IMR-90 (cell line): ENCODE measurements around the gene BLMH. TPM values are rescaled to one million over a fixed set of nuclear protein-coding genes. Genes with fewer than 3 reads are reported as not detected.

Experiments
- ATAC-seq: fragments of 200-7000 bp; cut with Tn5 transposase; 2 replicates; pipeline ENCODE4 v1.9.1; 2020; ENCODE audit warnings: low read depth, mild to moderate bottlenecking, moderate library complexity
- BruUV-seq: library from RNA; stranded (reverse); fragments of 400-500 nt; replicated peaks from 2 replicates; lab custom pipeline; 2021; lab: Mats Ljungman, UMichigan
- CTCF ChIA-PET: fragments of 300-600 bp; formaldehyde crosslinking; extraction: SDS; loops from one replicate; lab custom pipeline; 2021; ENCODE audit warnings: antibody characterized with exemption; lab: Yijun Ruan, JAX
- POLR2A ChIA-PET: fragments of 300-600 bp; sonication (Branson Sonifier 250); formaldehyde crosslinking; loops from one replicate; lab custom pipeline; 2022; ENCODE audit warnings: antibody characterized with exemption; ENCODE audit not compliant: unreplicated experiment; lab: Charles Lee
- DNase-seq: peaks from one replicate; pipeline ENCODE4 v3.0.0; 2013
- H2AFZ ChIP-seq: replicated peaks from 2 replicates; pipeline ENCODE3; 2013; ENCODE audit warnings: low read length, mild to moderate bottlenecking; ENCODE audit not compliant: poor library complexity
- H2AK5ac ChIP-seq: 2 replicates; pipeline ENCODE4 v1.6.1; 2013; ENCODE audit warnings: low read depth, low read length, inconsistent platforms
- H2AK9ac ChIP-seq: replicated peaks from 2 replicates; pipeline ENCODE3; 2013; ENCODE audit warnings: mild to moderate bottlenecking, low read depth, low read length, moderate library complexity; ENCODE audit not compliant: poor library complexity
- H2BK120ac ChIP-seq: 2 replicates; pipeline ENCODE4 v1.6.1; 2013; ENCODE audit warnings: low read depth, low read length, inconsistent platforms
- H2BK15ac ChIP-seq: 3 replicates; pipeline ENCODE4 v1.6.1; 2013; ENCODE audit warnings: low read depth, low read length, inconsistent platforms
- H2BK20ac ChIP-seq: 2 replicates; pipeline ENCODE4 v1.6.1; 2013; ENCODE audit warnings: low read depth, mild to moderate bottlenecking, inconsistent platforms, low read length, moderate library complexity
- H2BK5ac ChIP-seq: 2 replicates; pipeline ENCODE4 v1.6.1; 2013; ENCODE audit warnings: mild to moderate bottlenecking, low read depth, low read length, inconsistent platforms; ENCODE audit not compliant: poor library complexity, severe bottlenecking
- H3K14ac ChIP-seq: replicated peaks from 2 replicates; pipeline ENCODE4 v1.6.1; 2013; ENCODE audit warnings: low read depth, low read length, inconsistent platforms
- H3K18ac ChIP-seq: 2 replicates; pipeline ENCODE4 v1.6.1; 2013; ENCODE audit warnings: low read depth, low read length, control low read depth
- H3K23ac ChIP-seq: 2 replicates; pipeline ENCODE4 v1.6.1; 2013; ENCODE audit warnings: low read depth, low read length, inconsistent platforms
- H3K27ac ChIP-seq: 2 replicates; pipeline ENCODE4 v1.5.1; 2013; ENCODE audit warnings: mild to moderate bottlenecking, control low read depth, low read length; ENCODE audit not compliant: insufficient read depth
- H3K27me3 ChIP-seq: 2 replicates; pipeline ENCODE4 v1.6.1; 2013; ENCODE audit warnings: low read length; ENCODE audit not compliant: control insufficient read depth, insufficient read depth
- H3K36me3 ChIP-seq: 2 replicates; pipeline ENCODE4 v1.6.1; 2013; ENCODE audit warnings: low read length, mixed read lengths; ENCODE audit not compliant: control insufficient read depth, insufficient read depth
- H3K4ac ChIP-seq: 2 replicates; pipeline ENCODE4 v1.6.1; 2013; ENCODE audit warnings: low read depth, low read length, inconsistent platforms
- H3K4me1 ChIP-seq: 2 replicates; pipeline ENCODE4 v1.6.1; 2013; ENCODE audit warnings: low read length, mixed read lengths; ENCODE audit not compliant: control insufficient read depth, insufficient read depth
- H3K4me2 ChIP-seq: 2 replicates; pipeline ENCODE4 v1.6.1; 2013; ENCODE audit warnings: low read depth, mild to moderate bottlenecking, control low read depth, low read length, moderate library complexity
- H3K4me3 ChIP-seq: 2 replicates; pipeline ENCODE4 v1.5.1; 2013; ENCODE audit warnings: low read depth, mild to moderate bottlenecking, control low read depth, low read length, moderate library complexity; ENCODE audit not compliant: insufficient read depth
- H3K56ac ChIP-seq: 2 replicates; pipeline ENCODE4 v1.6.1; 2013; ENCODE audit warnings: low read length, inconsistent platforms; ENCODE audit not compliant: insufficient read depth; ENCODE audit errors: extremely low read depth
- H3K79me1 ChIP-seq, 2 experiments: 2 replicates each; pipeline ENCODE4 v1.6.1; 2013; ENCODE audit warnings: low read length in 2 of 2, inconsistent platforms in 1 of 2, low read depth in 1 of 2
- H3K9ac ChIP-seq: 2 replicates; pipeline ENCODE4 v1.6.1; 2013; ENCODE audit warnings: low read depth, low read length, control low read depth
- H3K9me1 ChIP-seq: 2 replicates; pipeline ENCODE4 v1.6.1; 2013; ENCODE audit warnings: low read length, inconsistent platforms; ENCODE audit not compliant: insufficient read depth
- H3K9me3 ChIP-seq: 2 replicates; pipeline ENCODE4 v1.6.1; 2013; ENCODE audit warnings: low read length; ENCODE audit not compliant: control insufficient read depth, insufficient read depth
- H4K20me1 ChIP-seq: 2 replicates; pipeline ENCODE4 v1.6.1; 2013; ENCODE audit warnings: low read length, inconsistent platforms; ENCODE audit not compliant: insufficient read depth
- H4K5ac ChIP-seq: 2 replicates; pipeline ENCODE4 v1.6.1; 2013; ENCODE audit warnings: mild to moderate bottlenecking, low read depth, low read length, control low read depth
- H4K8ac ChIP-seq, 2 experiments: 2 replicates each; pipeline ENCODE4 v1.6.1; 2013; ENCODE audit warnings: low read depth in 2 of 2, low read length in 2 of 2, control low read depth in 1 of 2, inconsistent platforms in 1 of 2
- H4K91ac ChIP-seq: 2 replicates; pipeline ENCODE4 v1.6.1; 2013; ENCODE audit warnings: low read depth, low read length, inconsistent platforms; ENCODE audit not compliant: insufficient read depth
- NFE2L2 ChIP-seq: fragments of 150-350 bp; IDR thresholded peaks from 2 replicates; pipeline ENCODE4 v1.6.1; 2016; ENCODE audit warnings: low read depth, mild to moderate bottlenecking, low read length
- WGBS, 2 experiments: methylation state at CpG; one replicate each; pipeline versions ENCODE4 v1.1.5 to v1.1.7; 2013; ENCODE audit warnings: missing lambda C conversion rate in 2 of 2; ENCODE audit not compliant: insufficient read length in 1 of 2; ENCODE audit errors: extremely low coverage in 2 of 2; 5-methylcytosine and 5-hydroxymethylcytosine counted together
- dilution Hi-C: fragments of 300-500 bp; cut with HindIII; formaldehyde crosslinking; loops from one replicate; pipeline ENCODE4 v1.14.3; 2018; ENCODE audit warnings: low sequenced_read_pairs; ENCODE audit not compliant: unreplicated experiment
- in situ Hi-C: fragments of 300-500 bp; cut with MboI; formaldehyde crosslinking; loops from 3 replicates; pipeline ENCODE4 v1.14.3; 2019; ENCODE audit warnings: low sequenced_read_pairs, inconsistent platforms, mixed read lengths
- intact Hi-C: fragments of 100-400 bp; cut with micrococcal nuclease; formaldehyde crosslinking; loops from 2 replicates; pipeline ENCODE4 v1.10.0; 2022
- polyA plus RNA-seq, 3 experiments: library from polyadenylated mRNA; depleted of rRNA; stranded (reverse); fragments of >200 nt; gene quantifications; 2 replicates each; pipeline ENCODE4 v1.2.3, GENCODE V29; 2012; ENCODE audit warnings: low replicate concordance in 1 of 3
- total RNA-seq: library from RNA; depleted of rRNA; stranded (reverse); fragments of >200 nt; gene quantifications from 2 replicates; pipeline ENCODE4 v1.2.3, GENCODE V29; 2012

The BLMH gene
- total and polyA plus RNA-seq, 2 of the 4 experiments (the other 2 are of a cell fraction) = 17.3 to 20.8 TPM

DNA sequence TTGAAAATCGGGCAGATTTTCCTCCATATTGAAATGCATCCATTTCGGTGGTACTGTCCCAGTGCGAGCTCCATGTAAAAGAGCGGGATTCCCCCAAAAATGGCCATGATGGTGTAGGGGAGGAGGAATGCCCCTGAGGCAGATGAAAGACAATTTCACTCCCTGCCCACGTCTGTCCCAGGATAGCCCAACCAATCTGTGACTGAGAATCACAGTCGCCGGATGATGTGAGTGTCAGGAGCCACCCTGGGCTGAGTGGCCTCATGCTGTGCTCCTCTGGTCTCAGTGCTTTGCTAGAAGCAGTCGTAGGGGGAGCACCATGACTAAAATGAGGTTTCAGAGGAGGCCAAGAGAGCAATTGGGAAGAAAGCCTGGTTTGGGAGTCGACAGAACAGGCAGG is 72.9 kb downstream of the BLMH start:
- Histone ChIP-seq H3K4me3 (no peak overlapping the region), H2BK20ac (no peak overlapping the region), H3K14ac (no peak overlapping the region), H3K4ac (no peak overlapping the region), H2BK15ac (no peak overlapping the region), H3K9me3 (no peaks in the 10 kb centered on the region), H3K18ac (no peak overlapping the region), H4K20me1 (no peaks in the 10 kb centered on the region), H3K23ac (no peak overlapping the region), H2AFZ (no peak overlapping the region), H3K27ac (no peak overlapping the region), H2BK5ac (no peak overlapping the region), H3K4me1 (no peaks in the 10 kb centered on the region), H4K5ac (no peak overlapping the region), H2AK9ac (no peak overlapping the region), H3K27me3 (peaks cover 37% of the 10 kb centered on the region), H3K36me3 (no peaks in the 10 kb centered on the region), H3K9ac (no peak overlapping the region), H4K91ac (no peak overlapping the region), H3K9me1 (no peaks in the 10 kb centered on the region), H3K4me2 (no peak overlapping the region), H3K56ac (no peak overlapping the region), H2AK5ac (no peak overlapping the region), H2BK120ac (no peak overlapping the region), H3K79me1 (no peaks in the 10 kb centered on the region), H4K8ac (no peak overlapping the region)
- intact Hi-C loops (no loop called here), dilution Hi-C loops (no loop called here), in situ Hi-C loops (no loop called here)
- 60% methylated on average over 1 of the region's 9 CpGs; no CpG with 5 or more reads in 1 of the 2 experiments for WGBS, 2 experiments
- no peak for TF ChIP-seq NFE2L2
- no TSS peak for BruUV-seq
- POLR2A ChIA-PET = no interaction called here
- ATAC-seq (no peak), DNase-seq (no peak)
- CTCF ChIA-PET = no interaction called here
